KMS-11 (cell line): ENCODE measurements around the gene C5orf22.

ENCODE experiments used
- H2AFZ ChIP-seq: fragments of 200-600 bp; sonication (generic); 2 replicates; pipeline ENCODE4 v1.6.1; 2016; ENCODE audit warnings: antibody characterized with exemption, mixed run types, low read depth
- H3K27ac ChIP-seq: fragments of 200-600 bp; sonication (generic); 2 replicates; pipeline ENCODE4 v1.6.1; 2016; ENCODE audit warnings: mild to moderate bottlenecking, mixed run types
- H3K27me3 ChIP-seq: fragments of 200-600 bp; sonication (generic); 2 replicates; pipeline ENCODE4 v1.6.1; 2017; ENCODE audit warnings: mild to moderate bottlenecking, low read depth, mixed run types, moderate library complexity; ENCODE audit not compliant: insufficient read depth
- H3K36me3 ChIP-seq: fragments of 200-600 bp; sonication (generic); 2 replicates; pipeline ENCODE4 v1.6.1; 2017; ENCODE audit warnings: mild to moderate bottlenecking, mixed run types; ENCODE audit not compliant: insufficient read depth
- H3K4me1 ChIP-seq: fragments of 200-600 bp; sonication (generic); 2 replicates; pipeline ENCODE4 v1.6.1; 2016; ENCODE audit warnings: mild to moderate bottlenecking, low read depth, mixed run types; ENCODE audit not compliant: poor library complexity, severe bottlenecking
- H3K4me2 ChIP-seq: fragments of 200-600 bp; sonication (generic); 2 replicates; pipeline ENCODE4 v1.7.0; 2016; ENCODE audit warnings: mild to moderate bottlenecking, mixed run types
- H3K4me3 ChIP-seq: fragments of 200-600 bp; sonication (generic); IDR thresholded peaks from 2 replicates; pipeline ENCODE4 v1.6.1; 2017; ENCODE audit warnings: low read depth, low read length, mixed read lengths; ENCODE audit not compliant: insufficient read depth
- H3K79me2 ChIP-seq: fragments of 200-600 bp; sonication (generic); 2 replicates; pipeline ENCODE4 v1.6.1; 2016; ENCODE audit warnings: low read depth, mixed run types; ENCODE audit not compliant: insufficient read depth
- H3K9ac ChIP-seq: fragments of 200-600 bp; sonication (generic); 2 replicates; pipeline ENCODE4 v1.6.1; 2016; ENCODE audit warnings: mild to moderate bottlenecking, mixed run types
- H4K20me1 ChIP-seq: fragments of 200-600 bp; sonication (generic); 2 replicates; pipeline ENCODE4 v1.6.1; 2016; ENCODE audit warnings: mild to moderate bottlenecking, mixed run types; ENCODE audit not compliant: insufficient read depth
- CTCF ChIP-seq: fragments of 200-600 bp; sonication (generic); conservative IDR thresholded peaks from 2 replicates; pipeline ENCODE4 v1.6.1; 2017; ENCODE audit warnings: low read depth, mild to moderate bottlenecking, antibody characterized with exemption, low read length, moderate library complexity, mixed read lengths

C5orf22 gene

GRCh38 chr5:31585895-31586270 lies 53.8 kb downstream of the C5orf22 start:
- Histone ChIP-seq H3K4me1 (no peaks in the 10 kb centered on the region), H3K36me3 (no peaks in the 10 kb centered on the region), H3K9ac (no peak overlapping the region), H3K27me3 (no peaks in the 10 kb centered on the region), H3K27ac (no peak overlapping the region), H3K4me2 (no peak overlapping the region), H3K4me3 (no peak overlapping the region), H2AFZ (no peak overlapping the region), H3K79me2 (no peaks in the 10 kb centered on the region), H4K20me1 (no peaks in the 10 kb centered on the region)
- no peak for TF ChIP-seq CTCF

GRCh38 chr5:31587546-31587945 lies 55.4 kb downstream of the C5orf22 start:
- Histone ChIP-seq H3K4me1 (no peaks in the 10 kb centered on the region), H3K27ac (no peak overlapping the region), H3K9ac (no peak overlapping the region), H4K20me1 (no peaks in the 10 kb centered on the region), H3K4me2 (no peak overlapping the region), H3K36me3 (no peaks in the 10 kb centered on the region), H3K79me2 (no peaks in the 10 kb centered on the region), H3K4me3 (no peak overlapping the region), H3K27me3 (no peaks in the 10 kb centered on the region), H2AFZ (no peak overlapping the region)
- TF ChIP-seq CTCF, result no peak

- H3K36me3 ChIP-seq, result no peaks in the 10 kb centered on the region
- no peak for TF ChIP-seq CTCF
- no peak overlapping the region for H3K9ac ChIP-seq
- H4K20me1 ChIP-seq, result no peaks in the 10 kb centered on the region
- no peaks in the 10 kb centered on the region for H3K79me2 ChIP-seq
- H3K27ac ChIP-seq, result no peak overlapping the region
- H3K4me2 ChIP-seq, result no peak overlapping the region
- no peak overlapping the region for H2AFZ ChIP-seq
- H3K4me1 ChIP-seq, result no peaks in the 10 kb centered on the region
- H3K27me3 ChIP-seq, result no peaks in the 10 kb centered on the region
- no peak overlapping the region for H3K4me3 ChIP-seq
These were observed 61.6 kb downstream of the C5orf22 start for GRCh38 chr5:31593665-31594064.

- Histone ChIP-seq H3K4me1 (no peaks in the 10 kb centered on the region), H4K20me1 (no peaks in the 10 kb centered on the region), H3K27me3 (no peaks in the 10 kb centered on the region), H2AFZ (no peak overlapping the region), H3K27ac (no peak overlapping the region), H3K4me3 (no peak overlapping the region), H3K4me2 (no peak overlapping the region), H3K36me3 (no peaks in the 10 kb centered on the region), H3K9ac (no peak overlapping the region), H3K79me2 (no peaks in the 10 kb centered on the region)
- TF ChIP-seq CTCF, result no peak
These were observed 64.3 kb downstream of the C5orf22 start for GRCh38 chr5:31596354-31596753.
